Urinary bladder (tissue), 4 donors: ENCODE measurements around the gene PUSL1. TPM values are rescaled to one million over a fixed set of nuclear protein-coding genes. Genes with fewer than 3 reads are reported as not detected.

Source experiments
- DNase-seq: peaks from one replicate; pipeline ENCODE4 v3.0.0-alpha.2; 2015; ENCODE audit errors: extremely low spot score
- H3K27ac ChIP-seq: one replicate; pipeline ENCODE4 v1.5.1; 2013; ENCODE audit warnings: low read depth, mild to moderate bottlenecking, moderate library complexity
- H3K36me3 ChIP-seq: one replicate; pipeline ENCODE4 v1.6.1; 2013; ENCODE audit warnings: mild to moderate bottlenecking, moderate library complexity; ENCODE audit not compliant: insufficient read depth
- H3K4me1 ChIP-seq: one replicate; pipeline ENCODE4 v1.6.1; 2013; ENCODE audit warnings: mild to moderate bottlenecking, moderate library complexity; ENCODE audit not compliant: insufficient read depth
- H3K4me3 ChIP-seq: one replicate; pipeline ENCODE4 v1.5.1; 2013; ENCODE audit warnings: low read depth, low read length
- WGBS: extraction: QIAGEN DNeasy Blood & Tissue Kit; methylation state at CpG from one replicate; pipeline ENCODE4 v1.1.7; 2013; 5-methylcytosine and 5-hydroxymethylcytosine counted together
- polyA plus RNA-seq: library from polyadenylated mRNA; stranded (reverse); fragments of 200-250 nt; gene quantifications from one replicate; pipeline ENCODE4 v1.2.3, GENCODE V29; 2013
- total RNA-seq: library from RNA; depleted of rRNA; stranded (reverse); fragments of >200 nt; gene quantifications from one replicate; pipeline ENCODE4 v1.2.3, GENCODE V29; 2014
- donor health status: healthy with polysubstance abuse.
- donor health status: healthy.

Gene PUSL1
- total and polyA plus RNA-seq, 2 donors = 7.6 to 19.2 TPM

DNA sequence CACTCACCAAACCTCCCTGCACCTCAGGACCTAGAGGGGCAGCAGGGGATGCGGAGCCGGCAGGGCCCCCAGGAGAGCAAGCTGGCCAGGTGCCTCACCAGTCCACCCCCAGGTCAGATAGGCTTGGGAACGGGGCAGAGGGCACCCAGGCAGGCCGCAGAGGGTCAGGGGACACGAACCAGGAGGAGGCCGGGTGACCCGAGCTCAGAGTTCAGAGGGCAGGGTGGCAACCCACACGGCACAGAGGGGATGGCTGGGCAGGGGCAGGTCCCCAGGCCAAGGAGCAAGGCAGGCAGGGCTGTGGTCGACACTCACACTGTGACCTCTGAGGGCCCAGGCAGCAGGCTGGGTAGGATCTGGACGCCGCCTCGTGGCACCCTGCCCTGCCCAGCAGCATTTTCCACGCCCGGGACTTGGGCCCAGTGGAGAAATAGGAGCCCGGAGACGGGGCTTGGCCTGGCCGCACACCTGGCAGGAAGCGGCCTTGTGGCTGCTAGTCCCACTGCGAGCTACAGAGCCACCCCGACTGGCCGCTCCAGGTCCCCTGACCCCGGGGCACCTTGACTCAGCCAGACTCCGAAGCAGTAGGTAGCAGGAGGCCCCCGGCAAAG is 35.5 kb downstream of the PUSL1 start:
- H3K4me1 ChIP-seq = peaks cover 2% of the 10 kb centered on the region
- 89% methylated on average over 24 of the region's 24 CpGs for WGBS
- H3K4me3 ChIP-seq = no peak overlapping the region
- DNase-seq = no peak
- peaks cover 2% of the 10 kb centered on the region for H3K36me3 ChIP-seq
- H3K27ac ChIP-seq = no peak overlapping the region

DNA sequence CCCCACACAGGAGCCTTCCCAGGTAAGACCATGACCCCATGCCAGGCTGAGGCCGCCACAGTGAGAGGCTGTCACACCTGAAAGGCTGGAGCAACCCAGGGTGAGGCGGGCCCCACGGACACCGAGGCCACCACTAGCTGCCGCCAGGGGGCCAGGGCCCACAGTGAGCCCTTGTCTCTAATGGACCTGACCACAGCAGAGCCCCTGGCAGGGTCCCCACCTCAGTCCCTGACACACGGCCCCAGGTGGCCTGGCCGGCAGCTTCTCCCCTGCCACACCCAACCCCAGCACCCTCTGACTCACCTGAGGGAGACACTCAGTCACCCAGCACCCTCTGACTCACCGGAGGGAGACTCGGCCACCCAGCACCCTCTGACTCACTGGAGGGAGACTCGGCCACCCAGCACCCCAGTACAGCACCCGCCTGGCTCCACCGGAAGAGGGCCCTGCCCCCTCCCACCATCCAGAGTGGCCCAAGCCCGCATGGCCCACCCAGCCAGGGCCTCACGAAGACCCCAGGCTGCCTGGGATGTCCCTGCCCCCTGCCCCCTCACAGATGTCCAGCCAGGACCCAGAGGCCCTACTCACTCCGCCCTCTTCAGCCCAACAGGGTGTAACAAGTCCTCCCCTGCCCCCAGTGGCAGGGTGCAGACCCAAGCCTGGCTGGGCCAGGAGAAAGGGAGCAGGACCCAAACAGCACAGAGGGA is 36.4 kb downstream of the PUSL1 start:
- no peak overlapping the region for H3K4me3 ChIP-seq
- no peak overlapping the region for H3K27ac ChIP-seq
- WGBS = 70% methylated on average over 15 of the region's 15 CpGs
- no peak for DNase-seq
- peaks cover 2% of the 10 kb centered on the region for H3K4me1 ChIP-seq
- H3K36me3 ChIP-seq = no peaks in the 10 kb centered on the region

DNA sequence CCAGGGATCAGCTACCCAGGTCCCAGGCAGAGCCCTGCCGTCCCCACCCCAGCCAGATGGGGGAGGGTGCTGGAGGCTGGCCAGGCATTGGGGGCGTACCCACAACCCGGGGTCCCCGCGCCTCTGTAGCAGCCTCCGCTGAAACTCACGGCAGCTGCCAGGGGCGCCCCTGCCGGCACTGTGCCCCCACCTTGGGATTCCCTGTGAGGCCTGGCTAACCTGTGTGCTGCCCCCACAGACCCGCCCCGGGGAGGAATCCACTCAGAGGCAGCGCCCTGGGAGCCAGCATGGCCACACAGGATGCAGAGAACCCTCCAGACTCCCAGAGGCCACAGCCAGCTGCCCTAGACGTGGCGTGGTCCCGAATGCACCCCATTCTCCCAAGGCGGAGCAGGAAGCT is 37.0 kb downstream of the PUSL1 start:
- no peak overlapping the region for H3K4me3 ChIP-seq
- no peak overlapping the region for H3K27ac ChIP-seq

DNA sequence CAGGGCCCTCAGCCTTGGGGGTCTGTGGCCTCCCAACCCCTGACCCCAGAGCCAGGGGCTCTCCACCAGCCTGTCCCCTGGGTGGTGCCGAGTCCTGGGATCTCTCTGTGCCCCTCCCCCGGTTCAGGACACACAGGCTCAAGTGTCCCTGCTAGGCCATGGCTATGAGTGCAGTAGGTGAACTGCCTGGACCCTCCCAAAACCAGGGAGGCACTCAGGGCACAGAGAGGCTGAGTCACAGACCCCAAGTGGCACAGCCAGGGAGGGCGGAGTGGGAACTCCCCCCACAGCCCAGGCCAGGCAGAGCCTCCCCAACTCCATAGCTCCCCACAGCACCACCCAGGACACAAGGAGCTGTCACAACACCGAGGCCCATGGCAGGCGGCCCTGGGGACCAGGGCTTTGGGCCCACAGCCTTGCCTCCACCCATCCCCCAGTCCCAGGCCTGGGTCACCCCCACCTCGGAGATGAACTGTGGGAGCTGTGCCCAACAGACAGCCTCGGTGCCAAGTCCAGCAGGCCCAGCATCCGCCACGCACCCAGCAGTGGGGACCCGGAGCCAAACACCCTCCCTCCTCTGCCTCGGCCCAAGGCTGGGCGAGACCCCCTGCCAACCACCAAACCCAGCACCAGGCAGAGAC is 37.6 kb downstream of the PUSL1 start:
- Histone ChIP-seq H3K27ac (no peak overlapping the region), H3K4me3 (no peak overlapping the region), H3K4me1 (peaks cover 2% of the 10 kb centered on the region), H3K36me3 (no peaks in the 10 kb centered on the region)
- DNase-seq = no peak
- WGBS = 58% methylated on average over 12 of the region's 12 CpGs

More for the DNA sequence above, 37.0 kb downstream of the PUSL1 start:
- 76% methylated on average over 16 of the region's 16 CpGs for WGBS
- no peaks in the 10 kb centered on the region for H3K36me3 ChIP-seq
- H3K4me1 ChIP-seq = peaks cover 2% of the 10 kb centered on the region
- no peak for DNase-seq

DNA sequence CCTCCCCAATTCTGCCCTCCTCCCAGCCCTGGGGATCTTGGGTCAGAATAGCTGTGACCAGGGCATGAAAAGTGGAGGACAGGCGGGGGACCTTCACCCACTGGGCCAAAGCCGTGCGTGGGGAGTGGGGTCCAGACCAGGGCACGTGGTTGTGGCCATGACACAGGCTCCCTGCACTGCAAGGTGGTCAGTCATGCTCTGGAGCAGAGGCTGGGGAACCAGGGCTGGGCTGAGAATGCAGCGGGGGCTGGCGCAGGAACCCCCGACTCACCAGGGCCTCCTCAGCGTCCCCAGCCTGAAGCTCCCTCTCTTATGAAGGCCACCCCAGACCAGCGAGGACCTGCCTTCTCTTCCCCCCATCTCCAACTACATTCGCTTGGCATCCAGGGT is 38.1 kb downstream of the PUSL1 start:
- DNase-seq = no peak
- Histone ChIP-seq H3K27ac (no peak overlapping the region), H3K4me1 (peaks cover 2% of the 10 kb centered on the region), H3K36me3 (no peaks in the 10 kb centered on the region), H3K4me3 (no peak overlapping the region)
- 89% methylated on average over 10 of the region's 10 CpGs for WGBS

DNA sequence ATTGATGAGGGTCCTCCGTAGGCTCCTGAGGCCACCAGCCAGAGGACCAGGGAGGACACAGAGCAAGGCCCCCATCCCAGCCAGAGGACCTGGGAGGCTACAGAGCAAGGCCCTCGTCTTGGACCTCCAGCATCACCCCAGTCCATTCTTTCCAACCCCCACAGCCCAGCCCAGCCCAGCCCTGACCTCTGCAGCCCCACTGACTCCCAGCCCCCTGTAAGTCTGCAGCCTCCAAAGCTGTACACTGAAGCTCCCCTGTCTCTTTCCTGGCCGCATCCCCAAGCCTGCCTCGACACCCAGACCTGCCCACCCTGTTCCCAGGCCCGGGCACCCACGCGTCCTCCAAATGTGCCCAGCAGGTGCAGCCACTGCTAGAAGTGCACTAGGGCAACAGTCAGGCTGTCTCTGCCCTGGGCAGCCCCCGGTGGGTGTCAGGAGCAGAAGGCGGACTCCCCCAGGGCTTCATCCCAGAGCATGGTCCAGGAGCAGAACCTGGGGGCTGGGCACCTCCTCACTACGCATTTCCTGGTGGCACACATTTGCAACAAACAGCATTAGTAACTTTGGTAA is 38.7 kb downstream of the PUSL1 start:
- H3K27ac ChIP-seq = no peak overlapping the region
- peaks cover 2% of the 10 kb centered on the region for H3K4me1 ChIP-seq
- H3K36me3 ChIP-seq = no peaks in the 10 kb centered on the region
- H3K4me3 ChIP-seq = no peak overlapping the region
- DNase-seq = no peak
- 85% methylated on average over 10 of the region's 10 CpGs for WGBS

DNA sequence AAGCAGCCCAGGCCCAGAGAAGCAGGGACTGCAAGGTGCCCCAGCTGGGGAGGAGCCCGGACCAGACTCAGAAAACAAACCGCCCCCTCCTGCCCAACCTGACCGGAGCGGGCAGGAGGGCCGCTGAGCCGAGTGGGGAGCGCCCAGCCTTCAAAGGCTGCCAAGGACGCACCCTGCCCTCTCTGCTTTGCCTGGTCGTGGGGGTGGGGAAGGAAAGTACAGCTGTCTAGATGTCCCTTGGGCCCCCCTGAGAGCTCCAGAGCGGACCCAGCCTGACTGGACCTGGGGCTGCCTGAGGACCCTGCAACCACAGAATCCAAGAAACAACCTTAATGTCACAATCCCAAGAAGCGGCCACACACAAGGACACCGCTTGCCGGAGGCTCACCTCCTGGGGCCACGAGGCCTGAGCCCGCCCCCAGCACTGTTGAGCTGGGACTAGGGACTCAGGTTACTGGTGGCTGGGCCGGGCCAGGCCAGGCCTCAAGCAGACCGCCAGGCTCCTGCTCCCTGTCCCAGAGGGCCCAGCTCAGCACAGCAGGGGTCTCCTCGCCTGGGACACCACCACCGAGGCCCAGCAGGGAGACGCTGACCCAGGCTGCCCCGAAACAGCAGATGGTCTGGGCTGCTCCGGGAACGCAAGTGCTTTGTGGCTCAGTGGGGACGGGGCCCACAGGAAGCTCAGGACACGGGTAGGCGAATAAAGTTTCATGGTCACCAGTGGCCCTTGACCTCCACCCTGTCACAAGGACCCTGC is 39.4 kb downstream of the PUSL1 start:
- no peak for DNase-seq
- H3K27ac ChIP-seq = peak overlapping the region; percentile 47
- peaks cover 2% of the 10 kb centered on the region for H3K4me1 ChIP-seq
- H3K36me3 ChIP-seq = no peaks in the 10 kb centered on the region
- WGBS = 32% methylated on average over 26 of the region's 26 CpGs
- peak overlapping the region; percentile 86 for H3K4me3 ChIP-seq

DNA sequence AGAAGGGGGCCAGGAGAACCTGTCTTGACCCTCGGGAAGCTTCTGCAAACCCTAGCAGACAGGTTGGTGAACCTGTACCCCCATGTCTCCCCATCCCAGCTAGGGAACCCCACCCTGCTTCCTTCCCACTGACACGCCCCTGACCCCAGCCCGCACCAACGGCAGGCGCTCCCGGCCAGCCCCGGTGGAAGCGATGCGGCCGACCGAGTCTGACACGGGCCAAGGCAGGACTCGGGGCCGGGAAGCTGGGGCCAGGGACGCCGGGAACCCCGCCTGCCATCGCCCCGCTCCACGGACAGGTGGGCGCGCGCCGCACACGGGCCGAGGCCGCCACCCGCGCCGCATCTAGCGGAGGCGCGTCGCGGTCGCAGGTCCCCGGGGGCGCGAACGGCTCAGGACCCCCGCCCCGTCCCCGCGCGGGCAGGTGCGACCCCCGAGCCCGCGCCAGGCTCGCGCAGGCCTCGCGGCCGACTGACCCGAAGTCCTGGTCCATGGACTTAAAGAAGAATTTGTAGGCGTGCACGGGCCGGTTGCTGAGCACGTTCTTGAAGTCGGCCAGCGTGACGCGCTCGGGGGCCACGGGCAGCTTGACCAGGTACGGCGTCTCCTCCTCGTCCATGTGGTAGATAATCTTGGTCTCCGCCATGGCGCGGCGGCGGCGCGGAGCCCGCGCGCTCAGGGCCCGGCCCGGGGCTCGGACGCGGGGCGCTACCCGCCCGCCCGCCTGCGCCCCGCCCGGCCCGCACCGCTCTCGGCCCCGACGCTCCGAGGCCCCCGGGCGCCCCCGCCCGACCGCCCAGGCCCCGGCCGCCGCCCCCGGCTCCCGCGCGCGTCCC is 40.2 kb downstream of the PUSL1 start:
- under 1% methylated on average over 109 of the region's 109 CpGs for WGBS
- Histone ChIP-seq H3K4me1 (peaks cover 2% of the 10 kb centered on the region), H3K36me3 (no peaks in the 10 kb centered on the region), H3K27ac (peak overlapping the region; percentile 27), H3K4me3 (peak overlapping the region; percentile 86)
- DNase-seq = no peak

DNA sequence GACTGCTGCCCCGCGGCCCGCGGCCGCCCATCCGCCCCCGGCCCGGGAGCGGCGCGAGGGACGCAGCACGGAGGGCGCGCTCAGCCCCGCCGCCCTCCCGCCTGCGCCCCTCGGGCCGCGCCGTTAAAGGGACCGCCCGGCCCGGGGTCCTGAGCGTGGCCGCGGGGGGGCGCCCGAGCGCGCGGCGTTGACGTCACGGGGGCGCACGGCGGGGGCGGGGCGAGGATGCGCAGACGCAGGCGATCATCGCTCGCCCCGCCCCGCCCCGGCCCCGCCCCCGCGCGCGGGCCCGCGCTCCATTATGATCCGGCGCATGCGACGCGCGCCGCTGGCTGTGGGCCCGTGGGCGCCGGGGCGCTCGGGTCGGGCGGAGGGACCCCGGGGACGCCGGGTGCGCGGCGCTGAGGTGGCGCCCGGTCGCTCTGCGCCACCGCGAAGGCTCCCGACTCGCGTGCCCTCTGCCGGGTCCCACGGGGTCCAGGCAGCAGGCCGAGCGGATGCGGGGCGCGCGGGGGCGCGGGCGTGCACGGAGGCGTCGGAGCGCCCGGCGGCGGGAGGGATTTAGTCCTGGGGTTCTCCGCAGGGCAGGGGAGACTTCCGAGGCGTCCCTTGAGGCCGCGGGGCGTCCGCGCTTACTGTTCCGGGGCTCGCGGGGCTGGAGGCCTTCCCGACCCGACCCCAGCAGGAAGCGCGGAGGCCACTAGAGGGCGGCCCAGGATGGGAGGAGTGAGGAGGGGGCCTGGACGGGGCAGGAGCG is 41.0 kb downstream of the PUSL1 start, which contains the start of gene DVL1:
DVL1 (minus strand) TSS at position 163 of the 757 bp plus-strand sequence. CDS start 353 bp downstream, outside the sequence.
- H3K27ac ChIP-seq = peak within 1 kb of the TSS; percentile 86
- no peak for DNase-seq
- H3K36me3 ChIP-seq = no peaks in the 10 kb centered on the region
- H3K4me3 ChIP-seq = peak within 1 kb of the TSS; percentile 86
- WGBS = under 1% methylated on average over 120 of the region's 122 CpGs
- peaks cover 2% of the 10 kb centered on the region for H3K4me1 ChIP-seq

DNA sequence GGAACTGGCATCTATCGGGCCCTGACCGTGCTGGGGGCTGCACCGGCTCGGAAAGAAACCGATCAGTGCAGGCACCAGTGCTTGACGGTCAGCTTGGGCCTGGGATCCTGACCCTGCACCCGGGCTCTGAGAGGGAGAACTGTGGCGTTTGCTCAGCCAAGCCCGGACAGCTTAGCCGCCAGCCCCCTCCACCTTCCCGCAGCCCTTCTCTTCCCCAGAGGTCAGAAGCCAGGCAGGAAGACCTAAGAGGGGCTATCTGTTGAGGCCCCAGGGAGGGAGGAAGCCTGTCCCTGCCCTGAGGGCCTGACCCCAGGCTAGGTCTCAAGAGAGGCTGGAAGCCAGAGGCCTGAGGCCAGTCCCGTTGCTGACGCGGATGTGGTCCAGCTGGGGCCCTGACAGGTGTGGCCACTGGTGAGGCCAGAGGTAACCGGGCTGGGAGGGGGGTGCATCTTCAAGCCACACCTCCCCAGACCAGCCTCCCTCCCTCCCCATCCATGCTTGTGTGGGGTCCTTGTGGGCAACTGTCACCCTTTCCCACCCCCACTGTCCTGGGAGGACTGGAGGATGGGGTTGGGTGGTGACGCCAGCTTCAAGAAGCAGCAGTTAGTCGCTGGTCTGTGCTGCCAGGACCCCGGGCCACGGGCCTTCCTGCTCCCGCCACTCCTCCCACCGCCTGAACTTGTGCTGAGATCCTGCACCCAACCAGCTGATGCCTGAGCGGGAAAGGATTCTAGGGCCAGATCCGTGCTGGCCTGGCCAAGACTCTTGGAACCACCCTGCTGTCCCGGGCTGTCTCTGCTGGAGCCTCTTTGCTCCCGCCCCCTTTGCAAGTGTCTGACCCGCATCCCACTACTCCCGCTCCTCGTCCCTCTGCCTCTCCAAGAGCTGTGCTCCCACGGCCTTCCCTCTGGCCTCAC is 43.4 kb downstream of the PUSL1 start:
- H3K4me3 ChIP-seq = no peak overlapping the region
- H3K27ac ChIP-seq = no peak overlapping the region

DNA sequence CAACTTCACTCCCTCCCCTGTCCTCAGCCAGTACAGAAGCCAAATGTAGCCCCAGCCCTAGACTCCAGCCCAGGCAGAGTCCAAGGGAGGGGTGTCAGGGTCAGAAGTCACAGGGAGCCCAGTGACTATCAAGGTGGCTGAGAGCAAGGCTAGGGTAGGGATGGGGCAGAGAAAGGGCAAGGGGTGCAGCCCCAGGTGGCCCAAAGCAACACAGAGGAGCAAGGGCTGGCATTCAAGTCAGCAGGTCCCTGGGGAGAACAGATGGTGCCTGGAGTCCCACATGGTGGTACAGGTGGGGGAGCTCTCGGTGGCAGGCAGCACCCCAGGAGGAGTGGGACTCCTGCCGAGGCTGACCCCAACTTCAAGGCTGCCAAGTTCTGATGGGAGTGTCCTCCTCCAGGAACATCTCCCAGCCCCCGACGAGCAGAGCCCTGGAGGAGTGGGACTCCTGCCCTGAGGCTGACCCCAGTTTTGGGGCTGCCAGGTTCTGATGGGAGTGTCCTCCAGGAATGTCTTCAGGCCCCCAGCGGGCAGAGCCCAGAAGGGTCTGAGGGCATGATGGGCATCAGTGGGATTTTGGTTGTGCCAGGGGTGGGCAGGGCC is 44.5 kb downstream of the PUSL1 start:
- DNase-seq = no peak
- Histone ChIP-seq H3K27ac (no peak overlapping the region), H3K4me1 (peaks cover 2% of the 10 kb centered on the region), H3K36me3 (no peaks in the 10 kb centered on the region), H3K4me3 (no peak overlapping the region)
- 32% methylated on average over 5 of the region's 5 CpGs for WGBS

More for the DNA sequence above, 43.4 kb downstream of the PUSL1 start:
- H3K36me3 ChIP-seq = no peaks in the 10 kb centered on the region
- no peak for DNase-seq
- 38% methylated on average over 29 of the region's 29 CpGs for whole genome bisulfite sequencing
- H3K4me1 ChIP-seq = peaks cover 2% of the 10 kb centered on the region
